ENCODE measurements around the gene OR10A5. TPM values are rescaled to one million over a fixed set of nuclear protein-coding genes. Genes with fewer than 3 reads are reported as not detected.

OR10A5 gene
- total and polyA plus RNA-seq, 2 of the 8 experiments (the other 6 are each of a cell fraction or from before 2014, with no cell fraction given) = not detected

DNA sequence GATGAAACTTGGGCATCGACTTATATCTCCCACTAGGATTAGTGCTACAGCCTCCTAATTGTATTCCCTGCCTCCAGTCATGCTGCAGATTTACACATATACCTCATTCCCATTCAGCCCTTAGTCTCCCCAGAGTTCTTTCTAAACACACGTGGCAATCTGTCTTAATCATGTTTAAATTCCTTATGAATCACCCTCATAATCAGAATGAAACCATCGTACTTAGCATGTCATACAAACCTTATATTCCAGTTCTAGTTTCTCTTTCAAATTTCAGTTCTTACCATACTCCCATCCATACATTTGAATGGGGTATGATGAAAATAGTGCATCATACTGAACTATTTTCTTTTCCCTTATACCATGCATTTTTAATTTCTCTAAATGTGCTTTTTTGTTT is 11.4 kb downstream of the OR10A5 start:
- Histone ChIP-seq H3K18ac (ENCODE audit: extremely low read depth, low read length) (no peak overlapping the region), H3K56ac (replicated peaks; ENCODE audit: insufficient read length, low read depth, low read length) (no peak overlapping the region), H4K20me1 (replicated peaks in 1 of 2; ENCODE audit: control insufficient read depth in 1 of 2, insufficient read depth in 2 of 2, low read length in 2 of 2) (no peaks in the 10 kb centered on the region), H3K79me2 (ENCODE audit: control insufficient read depth in 1 of 2, insufficient read depth in 2 of 2, low read length in 2 of 2) (no peaks in the 10 kb centered on the region), H3K23me2 (ENCODE audit: low read depth, low read length) (no peaks in the 10 kb centered on the region), H4K5ac (ENCODE audit: insufficient read length, low read depth, low read length) (no peak overlapping the region), H2AK5ac (ENCODE audit: low read depth, low read length) (no peak overlapping the region), H3K4me2 (ENCODE audit: insufficient read depth in 1 of 2, low read depth in 2 of 2, low read length in 2 of 2) (no peak overlapping the region), H4K8ac (ENCODE audit: extremely low read depth, insufficient read depth, low read length) (no peak overlapping the region), H3K36me3 (ENCODE audit: control insufficient read depth in 2 of 4, insufficient read depth in 4 of 4, low read length in 3 of 4) (no peaks in the 10 kb centered on the region), H3K79me1 (ENCODE audit: low read depth, low read length) (no peaks in the 10 kb centered on the region), H3K27ac (ENCODE audit: low read depth, low read length) (no peak overlapping the region), H4K91ac (replicated peaks; ENCODE audit: insufficient read length, low read length) (no peak overlapping the region), H3K9me3 (ENCODE audit: insufficient read depth in 2 of 2, low read depth in 1 of 2, low read length in 1 of 2) (0 out of 4 replicates have a peak, but pooled peaks cover 0 to 3% of the 10 kb centered on the region in 2 experiments), H3K4ac (replicated peaks; ENCODE audit: insufficient read length, low read depth, low read length) (no peak overlapping the region), H2BK120ac (replicated peaks; ENCODE audit: low read depth, low read length) (no peak overlapping the region), H2BK12ac (ENCODE audit: low read depth, low read length) (no peak overlapping the region), H2BK5ac (ENCODE audit: low read depth, low read length) (no peak overlapping the region), H2AFZ (ENCODE audit: low read length) (no peak overlapping the region), H2BK20ac (ENCODE audit: low read length) (no peak overlapping the region), H3K9ac (replicated peaks in 1 of 4; ENCODE audit: extremely low read depth in 1 of 4, low read depth in 3 of 4, low read length in 3 of 4) (no peak overlapping the region), H3K14ac (ENCODE audit: insufficient read length) (no peak overlapping the region), H3K4me3 (ENCODE audit: extremely low read depth in 1 of 4, insufficient read depth in 2 of 4, low read depth in 3 of 4, low read length in 4 of 4) (no peak overlapping the region), H3K23ac (ENCODE audit: insufficient read length) (no peak overlapping the region), H3K27me3 (replicated peaks in 1 of 4; ENCODE audit: control insufficient read depth in 3 of 4, extremely low read depth in 1 of 4, insufficient read depth in 3 of 4, low read length in 3 of 4) (no peaks in the 10 kb centered on the region), H3K4me1 (replicated peaks in 1 of 4; ENCODE audit: control insufficient read depth in 3 of 4, insufficient read depth in 4 of 4, low read length in 3 of 4) (no peaks in the 10 kb centered on the region), H2BK15ac (ENCODE audit: low read length) (no peak overlapping the region)
- 77% methylated on average over 3 of the region's 3 CpGs; no CpG with 5 or more reads in 1 of the 2 experiments for WGBS, 2 experiments (ENCODE audit: extremely low coverage in 1 of 2, insufficient coverage in 1 of 2, insufficient read length in 1 of 2, insufficient replicate concordance in 2 of 2, low coverage in 1 of 2, low lambda C conversion rate in 2 of 2, missing lambda C conversion rate in 1 of 2)
- FAIRE-seq (no peak), DNase-seq (ENCODE audit: low read depth in 1 of 2, low spot score in 2 of 2) (no peak)
- ChIA-PET POLR2A (ENCODE audit: partially characterized antibody) (no interaction called here), CTCF (ENCODE audit: partially characterized antibody) (interaction anchor here (1.3 to 1.5 kb wide), 2 partner anchors 39 to 101 kb away, joined by 3 to 4 read pairs; no protein-coding TSS in a partner anchor)
- TF ChIP-seq NANOG (IDR thresholded peaks at IDR 0.05; ENCODE audit: insufficient read depth, low read depth, low read length, poor library complexity, severe bottlenecking) (no peak), SP1 (IDR thresholded peaks at IDR 0.05; ENCODE audit: low read depth, low read length) (no peak)

Measured in H1 (cell line).